Measurements from ENCODE around the gene SMTNL2. TPM values are rescaled to one million over a fixed set of nuclear protein-coding genes. Genes with fewer than 3 reads are reported as not detected.

SMTNL2 gene
- total RNA-seq, 1 experiment from 2014 or later, result 39.3 TPM

- Histone ChIP-seq H3K36me3 (ENCODE audit: control insufficient read depth, insufficient read depth, low read length) (no peaks in the 10 kb centered on the region), H3K4me1 (no peaks in the 10 kb centered on the region), H3K27me3 (replicated peaks; ENCODE audit: control insufficient read depth, insufficient read depth, low read length) (no peaks in the 10 kb centered on the region), H3K9me3 (no peaks in the 10 kb centered on the region), H3K4me3 (ENCODE audit: low read depth, low read length) (no peak overlapping the region)
- no peaks in the 10 kb centered on the region for H3K4me1 Mint-ChIP-seq (ENCODE audit: low read depth, unreplicated experiment)
- ChIA-PET POLR2A (interaction anchor here (1.1 kb wide), 1 partner anchor 22 kb away, joined by 4 read pairs; no protein-coding TSS in a partner anchor), CTCF (no interaction called here)
- no peak for DNase-seq
- BruUV-seq (replicated peaks), result no TSS peak
- no peak overlapping the region for H3K27ac Mint-ChIP-seq (ENCODE audit: unreplicated experiment)
- no peaks in the 10 kb centered on the region for H3K36me3 Mint-ChIP-seq (ENCODE audit: insufficient read depth, unreplicated experiment)
- TF ChIP-seq, protein P1, sequence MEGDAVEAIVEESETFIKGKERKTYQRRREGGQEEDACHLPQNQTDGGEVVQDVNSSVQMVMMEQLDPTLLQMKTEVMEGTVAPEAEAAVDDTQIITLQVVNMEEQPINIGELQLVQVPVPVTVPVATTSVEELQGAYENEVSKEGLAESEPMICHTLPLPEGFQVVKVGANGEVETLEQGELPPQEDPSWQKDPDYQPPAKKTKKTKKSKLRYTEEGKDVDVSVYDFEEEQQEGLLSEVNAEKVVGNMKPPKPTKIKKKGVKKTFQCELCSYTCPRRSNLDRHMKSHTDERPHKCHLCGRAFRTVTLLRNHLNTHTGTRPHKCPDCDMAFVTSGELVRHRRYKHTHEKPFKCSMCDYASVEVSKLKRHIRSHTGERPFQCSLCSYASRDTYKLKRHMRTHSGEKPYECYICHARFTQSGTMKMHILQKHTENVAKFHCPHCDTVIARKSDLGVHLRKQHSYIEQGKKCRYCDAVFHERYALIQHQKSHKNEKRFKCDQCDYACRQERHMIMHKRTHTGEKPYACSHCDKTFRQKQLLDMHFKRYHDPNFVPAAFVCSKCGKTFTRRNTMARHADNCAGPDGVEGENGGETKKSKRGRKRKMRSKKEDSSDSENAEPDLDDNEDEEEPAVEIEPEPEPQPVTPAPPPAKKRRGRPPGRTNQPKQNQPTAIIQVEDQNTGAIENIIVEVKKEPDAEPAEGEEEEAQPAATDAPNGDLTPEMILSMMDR (IDR thresholded peaks at IDR 0.05; ENCODE audit: insufficient read depth in 1 of 2, low read depth in 1 of 2, low read length in 1 of 2, severe bottlenecking in 1 of 2, unreplicated experiment in 1 of 2), result no peak
- no peaks in the 10 kb centered on the region for H3K9me3 Mint-ChIP-seq (ENCODE audit: unreplicated experiment)
- peaks cover 6% of the 10 kb centered on the region for H3K27me3 Mint-ChIP-seq (ENCODE audit: insufficient read depth, unreplicated experiment)
- no peak overlapping the region for H3K4me3 Mint-ChIP-seq (ENCODE audit: unreplicated experiment)
- intact Hi-C loops (cut with micrococcal nuclease; ENCODE audit: unreplicated experiment), result no loop called here
These were observed 47.7 kb downstream of the SMTNL2 start for GRCh38 chr17:4631836-4632580.

DNA sequence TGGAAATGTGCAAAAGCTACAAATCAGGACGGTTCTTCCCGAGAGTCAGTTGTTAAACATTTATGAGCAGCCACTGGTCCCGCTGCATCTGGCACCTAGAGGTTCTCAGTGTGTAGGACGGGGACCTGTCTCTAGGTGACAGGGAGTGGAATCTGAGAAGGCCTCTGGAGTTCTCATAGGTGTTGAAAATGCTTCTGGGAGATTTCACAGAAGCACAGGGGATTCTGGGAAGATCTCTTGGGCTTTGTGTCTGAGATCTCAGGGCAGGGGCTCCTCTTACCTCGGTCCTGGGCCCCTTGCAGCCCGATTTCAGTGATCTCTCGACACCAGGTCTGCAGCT lies 48.2 kb downstream of the SMTNL2 start:
- Histone ChIP-seq H3K36me3 (ENCODE audit: control insufficient read depth, insufficient read depth, low read length) (no peaks in the 10 kb centered on the region), H3K4me1 (no peaks in the 10 kb centered on the region), H3K27me3 (replicated peaks; ENCODE audit: control insufficient read depth, insufficient read depth, low read length) (no peaks in the 10 kb centered on the region), H3K9me3 (no peaks in the 10 kb centered on the region), H3K4me3 (ENCODE audit: low read depth, low read length) (no peak overlapping the region)
- no peak for DNase-seq
- H3K27me3 Mint-ChIP-seq (ENCODE audit: insufficient read depth, unreplicated experiment), result peaks cover 6% of the 10 kb centered on the region
- H3K9me3 Mint-ChIP-seq (ENCODE audit: unreplicated experiment), result no peaks in the 10 kb centered on the region
- POLR2A ChIA-PET, result interaction anchor here (1.1 kb wide), 1 partner anchor 22 kb away, joined by 4 read pairs; no protein-coding TSS in a partner anchor
- H3K27ac Mint-ChIP-seq (ENCODE audit: unreplicated experiment), result no peak overlapping the region
- no peak overlapping the region for H3K4me3 Mint-ChIP-seq (ENCODE audit: unreplicated experiment)
- H3K36me3 Mint-ChIP-seq (ENCODE audit: insufficient read depth, unreplicated experiment), result no peaks in the 10 kb centered on the region
- intact Hi-C loops (cut with micrococcal nuclease; ENCODE audit: unreplicated experiment), result no loop called here
- no peaks in the 10 kb centered on the region for H3K4me1 Mint-ChIP-seq (ENCODE audit: low read depth, unreplicated experiment)
- BruUV-seq (replicated peaks), result no TSS peak
- TF ChIP-seq, protein P1 (IDR thresholded peaks at IDR 0.05; ENCODE audit: insufficient read depth in 1 of 2, low read depth in 1 of 2, low read length in 1 of 2, severe bottlenecking in 1 of 2, unreplicated experiment in 1 of 2), result no peak
- CTCF ChIA-PET, result no interaction called here

- no TSS peak for BruUV-seq (replicated peaks)
- no peaks in the 10 kb centered on the region for H3K4me1 ChIP-seq
- Mint-ChIP-seq H3K36me3 (ENCODE audit: insufficient read depth, unreplicated experiment) (no peaks in the 10 kb centered on the region), H3K4me3 (ENCODE audit: unreplicated experiment) (no peak overlapping the region), H3K4me1 (ENCODE audit: low read depth, unreplicated experiment) (peaks cover 2% of the 10 kb centered on the region), H3K9me3 (ENCODE audit: unreplicated experiment) (no peaks in the 10 kb centered on the region), H3K27me3 (ENCODE audit: insufficient read depth, unreplicated experiment) (peaks cover 6% of the 10 kb centered on the region), H3K27ac (ENCODE audit: unreplicated experiment) (no peak overlapping the region)
- no peak overlapping the region for H3K4me3 ChIP-seq (ENCODE audit: low read depth, low read length)
- no peaks in the 10 kb centered on the region for H3K36me3 ChIP-seq (ENCODE audit: control insufficient read depth, insufficient read depth, low read length)
- intact Hi-C loops (cut with micrococcal nuclease; ENCODE audit: unreplicated experiment), result no loop called here
- DNase-seq, result no peak
- TF ChIP-seq, protein P1 (IDR thresholded peaks at IDR 0.05; ENCODE audit: insufficient read depth in 1 of 2, low read depth in 1 of 2, low read length in 1 of 2, severe bottlenecking in 1 of 2, unreplicated experiment in 1 of 2), result no peak
- no peaks in the 10 kb centered on the region for H3K9me3 ChIP-seq
- POLR2A ChIA-PET, result no interaction called here
- H3K27me3 ChIP-seq (replicated peaks; ENCODE audit: control insufficient read depth, insufficient read depth, low read length), result no peaks in the 10 kb centered on the region
- CTCF ChIA-PET, result no interaction called here
These were observed 49.3 kb downstream of the SMTNL2 start for GRCh38 chr17:4633643-4634042.
